ENCODE results near the gene CRYBG2. TPM values are rescaled to one million over a fixed set of nuclear protein-coding genes. Genes with fewer than 3 reads are reported as not detected.

CRYBG2 gene
- total RNA-seq, 1 experiment from 2014 or later: 21.7 TPM

DNA sequence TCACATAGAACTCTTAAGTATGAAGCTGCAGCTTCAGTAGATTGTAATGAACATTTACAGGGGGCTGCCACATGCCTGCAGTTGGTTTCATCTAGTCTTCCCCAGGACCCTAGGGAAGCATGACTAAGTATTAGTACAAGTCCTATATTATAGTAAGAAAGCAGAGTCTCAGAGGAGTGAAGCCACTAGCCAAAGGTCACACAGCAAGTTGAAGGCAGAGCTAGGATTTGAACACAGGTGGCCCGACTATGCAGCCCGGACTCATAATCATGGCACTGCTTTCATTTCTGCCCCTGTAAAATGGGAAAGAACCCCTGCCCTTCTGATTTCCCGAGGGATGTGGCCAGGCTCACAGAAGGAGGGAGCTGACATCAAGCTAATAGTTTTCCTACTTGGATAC is 8.4 kb upstream of the CRYBG2 start:
- peaks cover 21% of the 10 kb centered on the region for H3K4me1 ChIP-seq (replicated peaks; ENCODE audit: insufficient read depth)
- no peaks in the 10 kb centered on the region for H3K36me3 ChIP-seq (ENCODE audit: low read depth)
- H3K9me2 ChIP-seq (ENCODE audit: insufficient read depth): no peaks in the 10 kb centered on the region
- ChIA-PET CTCF (interaction anchor here (1.8 kb wide), 1 partner anchor 78 kb away, joined by 5 read pairs; no protein-coding TSS in a partner anchor), POLR2A (ENCODE audit: unreplicated experiment) (no interaction called here)
- no peak overlapping the region for H3K4me2 ChIP-seq
- H3F3A ChIP-seq (ENCODE audit: insufficient read depth, low read depth): peaks cover 19% of the 10 kb centered on the region
- no peaks in the 10 kb centered on the region for H4K20me1 ChIP-seq (ENCODE audit: insufficient read depth)
- no peak overlapping the region for H2AFZ ChIP-seq
- no peak overlapping the region for H3K4me3 ChIP-seq
- H3K27ac ChIP-seq: no peak overlapping the region
- TF ChIP-seq, protein P1, sequence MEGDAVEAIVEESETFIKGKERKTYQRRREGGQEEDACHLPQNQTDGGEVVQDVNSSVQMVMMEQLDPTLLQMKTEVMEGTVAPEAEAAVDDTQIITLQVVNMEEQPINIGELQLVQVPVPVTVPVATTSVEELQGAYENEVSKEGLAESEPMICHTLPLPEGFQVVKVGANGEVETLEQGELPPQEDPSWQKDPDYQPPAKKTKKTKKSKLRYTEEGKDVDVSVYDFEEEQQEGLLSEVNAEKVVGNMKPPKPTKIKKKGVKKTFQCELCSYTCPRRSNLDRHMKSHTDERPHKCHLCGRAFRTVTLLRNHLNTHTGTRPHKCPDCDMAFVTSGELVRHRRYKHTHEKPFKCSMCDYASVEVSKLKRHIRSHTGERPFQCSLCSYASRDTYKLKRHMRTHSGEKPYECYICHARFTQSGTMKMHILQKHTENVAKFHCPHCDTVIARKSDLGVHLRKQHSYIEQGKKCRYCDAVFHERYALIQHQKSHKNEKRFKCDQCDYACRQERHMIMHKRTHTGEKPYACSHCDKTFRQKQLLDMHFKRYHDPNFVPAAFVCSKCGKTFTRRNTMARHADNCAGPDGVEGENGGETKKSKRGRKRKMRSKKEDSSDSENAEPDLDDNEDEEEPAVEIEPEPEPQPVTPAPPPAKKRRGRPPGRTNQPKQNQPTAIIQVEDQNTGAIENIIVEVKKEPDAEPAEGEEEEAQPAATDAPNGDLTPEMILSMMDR (conservative IDR thresholded peaks at IDR 0.05): no peak
- no peak for TF ChIP-seq EZH2 (IDR thresholded peaks at IDR 0.05; ENCODE audit: low read depth)
- BruUV-seq (replicated peaks): no TSS peak
- H3K9me3 ChIP-seq (ENCODE audit: insufficient read depth, low read depth): no peaks in the 10 kb centered on the region
- intact Hi-C loops (cut with micrococcal nuclease; ENCODE audit: unreplicated experiment): loop anchor here (5.0 kb wide), 2 partner anchors 55 to 125 kb away; no protein-coding TSS in a partner anchor
- DNase-seq: no peak
- H3K27me3 ChIP-seq (ENCODE audit: insufficient read depth, low read depth): no peaks in the 10 kb centered on the region
- no peaks in the 10 kb centered on the region for H3K79me2 ChIP-seq (ENCODE audit: low read depth)

DNA sequence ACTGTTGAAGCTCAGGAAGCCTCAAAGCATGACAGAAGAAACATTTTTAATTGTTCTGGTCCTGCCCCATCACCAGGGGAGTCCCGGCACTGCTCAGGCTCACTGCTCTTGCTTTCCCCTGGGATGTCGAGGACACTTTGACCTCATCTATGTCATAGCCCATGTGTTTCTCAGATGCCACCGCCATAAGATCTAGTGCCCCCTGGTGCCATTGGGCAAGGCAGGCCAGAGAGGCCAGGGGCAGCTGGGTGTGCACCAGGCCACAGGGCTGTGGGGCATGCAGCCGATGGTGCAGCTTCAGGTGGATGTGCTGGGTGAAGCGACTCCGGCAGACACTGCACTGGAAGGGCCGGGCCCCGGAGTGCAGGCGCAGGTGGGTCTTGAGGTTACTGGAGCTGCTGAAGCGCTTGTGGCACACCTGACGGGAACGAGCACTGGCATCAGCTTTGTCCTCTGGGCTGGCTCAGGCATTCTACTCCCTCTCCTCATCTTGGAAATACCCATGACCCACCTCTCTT is 7.7 kb upstream of the CRYBG2 start:
- H3K9me2 ChIP-seq (ENCODE audit: insufficient read depth): no peaks in the 10 kb centered on the region
- H2AFZ ChIP-seq: no peak overlapping the region
- H3F3A ChIP-seq (ENCODE audit: insufficient read depth, low read depth): peaks cover 23% of the 10 kb centered on the region
- POLR2A ChIA-PET (ENCODE audit: unreplicated experiment): no interaction called here
- DNase-seq: no peak
- no peak for TF ChIP-seq EZH2 (IDR thresholded peaks at IDR 0.05; ENCODE audit: low read depth)
- TF ChIP-seq, protein P1 (conservative IDR thresholded peaks at IDR 0.05): no peak
- H4K20me1 ChIP-seq (ENCODE audit: insufficient read depth): no peaks in the 10 kb centered on the region
- BruUV-seq (replicated peaks): no TSS peak
- no peaks in the 10 kb centered on the region for H3K27me3 ChIP-seq (ENCODE audit: insufficient read depth, low read depth)
- CTCF ChIA-PET: no interaction called here
- H3K79me2 ChIP-seq (ENCODE audit: low read depth): no peaks in the 10 kb centered on the region
- H3K9me3 ChIP-seq (ENCODE audit: insufficient read depth, low read depth): no peaks in the 10 kb centered on the region
- intact Hi-C loops (cut with micrococcal nuclease; ENCODE audit: unreplicated experiment): loop anchor here (5.0 kb wide), 2 partner anchors 56 to 124 kb away; no protein-coding TSS in a partner anchor
- no peak overlapping the region for H3K4me3 ChIP-seq
- H3K27ac ChIP-seq: no peak overlapping the region
- peaks cover 27% of the 10 kb centered on the region for H3K4me1 ChIP-seq (replicated peaks; ENCODE audit: insufficient read depth)
- no peak overlapping the region for H3K4me2 ChIP-seq
- no peaks in the 10 kb centered on the region for H3K36me3 ChIP-seq (ENCODE audit: low read depth)

DNA sequence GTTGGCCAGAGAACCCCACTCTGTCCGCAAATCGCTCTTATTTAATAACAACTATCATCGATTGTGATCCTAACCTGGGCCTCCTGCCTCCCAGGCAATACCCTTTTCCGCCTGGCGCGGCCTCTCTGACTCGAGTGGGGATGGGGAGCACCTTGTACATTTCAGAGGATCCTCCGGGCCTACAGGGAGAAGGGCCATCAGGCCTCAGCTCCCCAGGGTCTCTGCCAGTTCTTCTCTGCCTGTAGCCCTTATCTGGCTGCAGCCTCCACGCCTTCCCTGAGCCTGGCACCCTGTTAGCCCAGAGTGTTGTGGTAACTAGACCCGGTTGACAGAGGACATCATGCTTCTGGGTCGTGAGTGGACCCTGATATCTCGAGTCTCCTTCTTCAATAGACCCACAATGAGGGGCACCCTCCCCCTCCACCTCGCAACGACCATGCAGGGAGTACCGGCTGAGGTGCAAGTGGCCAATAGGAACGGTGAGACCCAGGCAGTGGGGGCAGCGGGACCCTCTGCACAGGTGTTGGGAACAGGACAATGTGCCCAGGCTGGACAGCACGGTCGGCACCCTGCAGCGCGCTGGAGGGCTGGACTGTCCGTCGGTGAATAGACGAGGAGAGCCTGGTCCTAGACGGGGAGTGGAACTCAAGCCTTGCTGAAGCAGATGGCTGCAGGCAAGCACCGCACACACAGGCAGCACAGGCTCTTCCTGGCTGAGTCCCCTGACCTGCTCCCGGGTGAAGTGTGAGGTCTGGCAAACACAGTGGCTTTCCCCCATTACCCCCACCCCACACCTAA is 7.1 kb upstream of the CRYBG2 start:
- Histone ChIP-seq H3K27ac (no peak overlapping the region), H3K4me2 (no peak overlapping the region), H3K9me3 (ENCODE audit: insufficient read depth, low read depth) (no peaks in the 10 kb centered on the region), H2AFZ (no peak overlapping the region), H3K4me3 (no peak overlapping the region), H3K27me3 (ENCODE audit: insufficient read depth, low read depth) (no peaks in the 10 kb centered on the region), H3K9me2 (ENCODE audit: insufficient read depth) (no peaks in the 10 kb centered on the region), H3K79me2 (ENCODE audit: low read depth) (no peaks in the 10 kb centered on the region), H4K20me1 (ENCODE audit: insufficient read depth) (no peaks in the 10 kb centered on the region), H3F3A (ENCODE audit: insufficient read depth, low read depth) (peaks cover 28% of the 10 kb centered on the region), H3K4me1 (replicated peaks; ENCODE audit: insufficient read depth) (peaks cover 33% of the 10 kb centered on the region), H3K36me3 (ENCODE audit: low read depth) (no peaks in the 10 kb centered on the region)
- no peak for DNase-seq
- ChIA-PET POLR2A (ENCODE audit: unreplicated experiment) (interaction anchor here (0.6 to 0.9 kb wide), 3 partner anchors 17 to 783 kb away, joined by 4 to 6 read pairs (median 5); no protein-coding TSS in a partner anchor), CTCF (no interaction called here)
- intact Hi-C loops (cut with micrococcal nuclease; ENCODE audit: unreplicated experiment): loop anchor here (5.0 kb wide), 2 partner anchors 56 to 124 kb away; no protein-coding TSS in a partner anchor
- TF ChIP-seq EZH2 (IDR thresholded peaks at IDR 0.05; ENCODE audit: low read depth): no peak
- TF ChIP-seq, protein P1 (conservative IDR thresholded peaks at IDR 0.05): no peak
- no TSS peak for BruUV-seq (replicated peaks)
